ENCODE data around the gene AMFR.
A peak's percentile ranks its signal among the peaks of the same experiment; 100 is the strongest.

Gene AMFR

GRCh38 chr16:56360117-56361008 lies 65.0 kb downstream of the AMFR start:
- no peak overlapping the region for H3K4me2 ChIP-seq (ENCODE audit: low read length)

GRCh38 chr16:56357765-56358322 lies 67.5 kb downstream of the AMFR start:
- Histone ChIP-seq H3K9ac (ENCODE audit: low read length) (peak overlapping the region; percentile 58; the same call in 1 of the 2 replicates), H3K4me1 (ENCODE audit: insufficient read depth, low read length, severe bottlenecking) (peaks cover 25% of the 10 kb centered on the region), H4K20me1 (ENCODE audit: insufficient read depth, low read length) (no peaks in the 10 kb centered on the region), H3K4me2 (ENCODE audit: low read length) (peak overlapping the region; percentile 72), H3K36me3 (ENCODE audit: insufficient read depth, low read length) (peaks cover 10% of the 10 kb centered on the region; the same call in 1 of the 2 replicates), H3K79me2 (ENCODE audit: insufficient read depth, low read length) (no peaks in the 10 kb centered on the region), H3K4me3 (ENCODE audit: low read depth, low read length, poor library complexity, severe bottlenecking) (peak overlapping the region; percentile 55), H3K9me2 (ENCODE audit: low read depth, low read length) (no peaks in the 10 kb centered on the region), H3K27ac (ENCODE audit: low read depth, low read length, poor library complexity, severe bottlenecking) (peak overlapping the region; percentile 21), H3F3A (ENCODE audit: insufficient read depth, low read length) (no peaks in the 10 kb centered on the region), H2AFZ (ENCODE audit: low read length) (peak overlapping the region; percentile 85), H3K9me3 (ENCODE audit: low read length) (no peaks in the 10 kb centered on the region), H3K27me3 (ENCODE audit: insufficient read depth, low read length) (no peaks in the 10 kb centered on the region)
- TF ChIP-seq EZH2 (IDR thresholded peaks at IDR 0.05; ENCODE audit: borderline replicate concordance, low read length) (no peak), CTCF (IDR thresholded peaks at IDR 0.05; ENCODE audit: low read length) (peak; percentile 43)

More at GRCh38 chr16:56360117-56361008, 65.0 kb downstream of the AMFR start:
- Histone ChIP-seq H2AFZ (ENCODE audit: low read length) (no peak overlapping the region), H4K20me1 (ENCODE audit: insufficient read depth, low read length) (no peaks in the 10 kb centered on the region), H3K9me2 (ENCODE audit: low read depth, low read length) (no peaks in the 10 kb centered on the region), H3K27ac (ENCODE audit: low read depth, low read length, poor library complexity, severe bottlenecking) (no peak overlapping the region), H3F3A (ENCODE audit: insufficient read depth, low read length) (no peaks in the 10 kb centered on the region), H3K9me3 (ENCODE audit: low read length) (no peaks in the 10 kb centered on the region), H3K4me3 (ENCODE audit: low read depth, low read length, poor library complexity, severe bottlenecking) (no peak overlapping the region), H3K79me2 (ENCODE audit: insufficient read depth, low read length) (no peaks in the 10 kb centered on the region), H3K4me1 (ENCODE audit: insufficient read depth, low read length, severe bottlenecking) (peaks cover 25% of the 10 kb centered on the region), H3K9ac (ENCODE audit: low read length) (no peak overlapping the region), H3K36me3 (ENCODE audit: insufficient read depth, low read length) (peaks cover 32% of the 10 kb centered on the region), H3K27me3 (ENCODE audit: insufficient read depth, low read length) (no peaks in the 10 kb centered on the region)
- TF ChIP-seq CTCF (IDR thresholded peaks at IDR 0.05; ENCODE audit: low read length) (no peak), EZH2 (IDR thresholded peaks at IDR 0.05; ENCODE audit: borderline replicate concordance, low read length) (no peak)

DNA sequence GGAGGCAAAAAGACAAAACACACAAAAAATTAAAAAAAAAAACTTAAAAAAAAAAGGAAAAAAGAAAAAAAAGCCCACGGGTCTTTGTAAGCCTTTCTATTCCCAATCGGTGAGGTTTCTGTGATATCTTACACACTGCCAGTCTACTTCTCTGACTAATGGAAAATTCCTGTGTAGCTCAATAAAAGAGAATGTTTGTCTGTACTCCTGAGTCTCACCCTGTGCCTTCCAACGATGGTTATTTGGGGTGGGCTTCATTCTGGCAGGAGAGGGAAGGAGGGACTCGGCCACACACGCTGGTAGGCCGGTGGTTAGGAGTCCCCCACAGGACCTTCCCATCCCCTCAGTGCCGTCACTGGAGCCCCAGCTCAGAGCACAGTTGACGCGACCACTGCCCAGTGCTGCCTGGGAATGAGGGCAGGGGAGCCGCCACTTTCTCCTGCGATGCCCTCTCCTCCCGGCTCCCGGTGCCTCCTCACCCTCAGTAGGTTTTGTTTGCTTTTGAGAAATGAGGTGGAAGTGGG lies 68.0 kb downstream of the AMFR start:
- peaks cover 25% of the 10 kb centered on the region for H3K4me1 ChIP-seq (ENCODE audit: insufficient read depth, low read length, severe bottlenecking)
- H3K27me3 ChIP-seq (ENCODE audit: insufficient read depth, low read length), result peaks cover under 1% of the 10 kb centered on the region; the same call in 1 of the 2 replicates
- peaks cover 5% of the 10 kb centered on the region; the same call in 1 of the 2 replicates for H3K36me3 ChIP-seq (ENCODE audit: insufficient read depth, low read length)
- peak overlapping the region; percentile 21 for H3K27ac ChIP-seq (ENCODE audit: low read depth, low read length, poor library complexity, severe bottlenecking)
- H3F3A ChIP-seq (ENCODE audit: insufficient read depth, low read length), result no peaks in the 10 kb centered on the region
- H3K9me2 ChIP-seq (ENCODE audit: low read depth, low read length), result no peaks in the 10 kb centered on the region
- no peaks in the 10 kb centered on the region for H4K20me1 ChIP-seq (ENCODE audit: insufficient read depth, low read length)
- H3K9me3 ChIP-seq (ENCODE audit: low read length), result no peaks in the 10 kb centered on the region
- peak overlapping the region; percentile 58 for H3K9ac ChIP-seq (ENCODE audit: low read length)
- H3K4me2 ChIP-seq (ENCODE audit: low read length), result peak overlapping the region; percentile 72
- no peaks in the 10 kb centered on the region for H3K79me2 ChIP-seq (ENCODE audit: insufficient read depth, low read length)
- peak overlapping the region; percentile 55 for H3K4me3 ChIP-seq (ENCODE audit: low read depth, low read length, poor library complexity, severe bottlenecking)
- peak overlapping the region; percentile 85 for H2AFZ ChIP-seq (ENCODE audit: low read length)
- no peak for TF ChIP-seq CTCF (IDR thresholded peaks at IDR 0.05; ENCODE audit: low read length)
- TF ChIP-seq EZH2 (IDR thresholded peaks at IDR 0.05; ENCODE audit: borderline replicate concordance, low read length), result no peak
